GM06990 (cell line): ENCODE measurements around the gene RUSF1.
A peak's percentile ranks its signal among the peaks of the same experiment; 100 is the strongest.
"Not testable (repeated sequence)": the region's sequence is repeated elsewhere in the genome, so short reads cannot be mapped to it uniquely, and the experiment has no call there.

ENCODE experiments used
- DNase-seq: peaks from one replicate; pipeline ENCODE4 v3.0.0-alpha.2; 2011; ENCODE audit not compliant: insufficient read length; ENCODE audit errors: extremely low read depth
- H3K27me3 ChIP-seq: replicated peaks from 2 replicates; pipeline ENCODE4 v1.6.0; 2011; ENCODE audit warnings: low read length; ENCODE audit not compliant: control insufficient read depth, insufficient read depth
- H3K36me3 ChIP-seq: 2 replicates; pipeline ENCODE4 v1.5.1; 2011; ENCODE audit warnings: low read length; ENCODE audit not compliant: control insufficient read depth, insufficient read depth
- H3K4me3 ChIP-seq: replicated peaks from 2 replicates; pipeline ENCODE4 v1.5.1; 2011; ENCODE audit warnings: low read depth, mild to moderate bottlenecking, control low read depth, low read length
- TF ChIP-seq, protein P1 (sequence below): IDR thresholded peaks from 2 replicates; pipeline ENCODE4 v1.5.1; 2011; ENCODE audit warnings: low read length, control low read depth, mild to moderate bottlenecking, inconsistent platforms; ENCODE audit not compliant: insufficient read depth, poor library complexity, severe bottlenecking

Gene RUSF1

DNA sequence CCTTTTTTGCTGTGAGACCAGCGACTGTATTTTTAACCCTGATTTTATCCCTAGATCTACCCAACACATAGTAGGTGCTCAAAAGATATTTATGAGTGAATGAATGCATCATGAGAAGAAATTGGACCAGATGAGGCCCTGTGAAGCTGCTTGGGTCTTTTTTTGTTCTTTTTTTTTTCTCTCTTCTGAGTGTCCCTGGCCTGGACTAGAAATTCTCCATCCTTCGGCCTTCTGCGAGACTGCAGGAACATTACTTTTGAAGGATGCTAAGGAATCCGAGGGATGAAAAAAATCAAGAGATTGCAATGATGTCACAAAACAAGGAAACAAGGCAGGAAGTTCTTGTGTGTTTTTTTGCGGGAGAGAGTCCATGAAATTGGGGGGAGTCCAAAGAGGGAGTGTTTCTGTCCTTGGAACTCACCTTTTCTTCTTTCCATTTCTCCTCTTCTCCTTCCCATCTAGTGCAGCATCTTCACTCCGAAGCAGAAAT, 560 bp upstream of the RUSF1 start:
- no peak for DNase-seq
- TF ChIP-seq, protein P1, sequence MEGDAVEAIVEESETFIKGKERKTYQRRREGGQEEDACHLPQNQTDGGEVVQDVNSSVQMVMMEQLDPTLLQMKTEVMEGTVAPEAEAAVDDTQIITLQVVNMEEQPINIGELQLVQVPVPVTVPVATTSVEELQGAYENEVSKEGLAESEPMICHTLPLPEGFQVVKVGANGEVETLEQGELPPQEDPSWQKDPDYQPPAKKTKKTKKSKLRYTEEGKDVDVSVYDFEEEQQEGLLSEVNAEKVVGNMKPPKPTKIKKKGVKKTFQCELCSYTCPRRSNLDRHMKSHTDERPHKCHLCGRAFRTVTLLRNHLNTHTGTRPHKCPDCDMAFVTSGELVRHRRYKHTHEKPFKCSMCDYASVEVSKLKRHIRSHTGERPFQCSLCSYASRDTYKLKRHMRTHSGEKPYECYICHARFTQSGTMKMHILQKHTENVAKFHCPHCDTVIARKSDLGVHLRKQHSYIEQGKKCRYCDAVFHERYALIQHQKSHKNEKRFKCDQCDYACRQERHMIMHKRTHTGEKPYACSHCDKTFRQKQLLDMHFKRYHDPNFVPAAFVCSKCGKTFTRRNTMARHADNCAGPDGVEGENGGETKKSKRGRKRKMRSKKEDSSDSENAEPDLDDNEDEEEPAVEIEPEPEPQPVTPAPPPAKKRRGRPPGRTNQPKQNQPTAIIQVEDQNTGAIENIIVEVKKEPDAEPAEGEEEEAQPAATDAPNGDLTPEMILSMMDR: no peak
- H3K4me3 ChIP-seq: peak overlapping the region; percentile 95
- no peaks in the 10 kb centered on the region for H3K27me3 ChIP-seq
- no peaks in the 10 kb centered on the region; the same call in 1 of the 2 replicates for H3K36me3 ChIP-seq

GRCh38 chr16:31507617-31507928, 618 bp downstream of the RUSF1 start:
- TF ChIP-seq, protein P1: no peak
- H3K4me3 ChIP-seq: peak overlapping the region; percentile 95
- H3K27me3 ChIP-seq: no peaks in the 10 kb centered on the region
- DNase-seq: no peak
- H3K36me3 ChIP-seq: no peaks in the 10 kb centered on the region; the same call in 1 of the 2 replicates

DNA sequence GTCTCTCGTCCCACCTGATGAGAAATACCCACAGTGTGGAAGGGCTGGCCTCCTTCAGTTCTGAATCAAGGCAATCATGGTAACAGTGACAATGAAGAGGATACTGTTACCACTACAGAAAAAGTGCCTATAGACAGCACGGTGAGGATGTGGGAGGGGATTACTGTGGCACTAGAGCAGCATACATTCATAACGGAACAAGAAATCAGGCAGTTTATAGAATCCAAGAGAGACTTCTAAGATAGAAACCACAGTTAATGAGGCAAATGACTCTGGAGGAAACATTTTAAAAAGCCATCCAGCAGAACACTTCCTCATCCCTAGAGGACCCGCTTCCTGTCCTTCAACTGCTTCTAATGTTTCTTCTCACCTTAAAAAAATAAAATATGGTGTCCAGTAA, 2.7 kb downstream of the RUSF1 start:
- H3K4me3 ChIP-seq: no peak overlapping the region
- TF ChIP-seq, protein P1: no peak
- peak; percentile 53 for DNase-seq

GRCh38 chr16:31504159-31504558, 4.0 kb downstream of the RUSF1 start:
- no peak for DNase-seq
- Histone ChIP-seq H3K4me3 (no peak overlapping the region), H3K36me3 (peaks cover 6% of the 10 kb centered on the region), H3K27me3 (no peaks in the 10 kb centered on the region)
- TF ChIP-seq, protein P1: no peak

More for the DNA sequence above, 2.7 kb downstream of the RUSF1 start:
- Histone ChIP-seq H3K36me3 (peaks cover 1% of the 10 kb centered on the region), H3K27me3 (no peaks in the 10 kb centered on the region)

DNA sequence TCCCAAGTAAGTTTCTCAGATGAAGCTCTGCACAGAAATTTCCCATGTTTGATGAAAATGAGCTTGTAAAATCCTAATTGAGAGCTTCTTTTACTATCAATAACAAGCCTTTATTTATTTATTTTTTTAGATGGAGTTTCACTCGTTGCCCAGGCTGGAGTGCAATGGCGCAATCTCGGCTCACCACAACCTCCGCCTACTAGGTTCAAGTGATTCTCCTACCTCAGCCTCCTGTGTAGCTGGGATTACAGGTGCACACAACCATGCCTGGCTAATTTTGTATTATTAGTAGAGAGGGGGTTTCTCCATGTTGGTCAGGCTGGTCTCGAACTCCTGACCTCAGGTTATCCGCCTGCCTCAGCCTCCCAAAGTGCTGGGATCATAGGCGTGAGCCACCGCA, 4.6 kb downstream of the RUSF1 start:
- H3K36me3 ChIP-seq, H3K27me3 ChIP-seq, DNase-seq, H3K4me3 ChIP-seq: not testable (repeated sequence)

DNA sequence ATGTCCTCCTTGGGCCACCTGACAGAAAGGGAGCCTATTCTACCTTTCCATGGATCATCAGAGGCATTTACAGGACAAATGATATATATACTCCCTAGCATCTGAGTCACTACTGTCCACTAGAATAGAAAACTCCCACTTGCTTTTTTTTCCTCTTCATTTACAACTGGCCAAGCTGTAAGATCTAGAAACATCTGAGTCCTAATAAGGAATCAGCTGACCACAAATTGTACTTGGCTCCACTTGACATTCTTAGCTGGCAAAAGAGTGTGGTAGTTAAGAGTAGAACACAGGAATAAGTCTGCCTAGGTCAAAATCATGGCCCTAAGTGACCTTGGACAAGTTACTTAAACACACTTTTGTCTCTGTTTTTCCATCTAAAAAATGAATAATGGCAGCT, 5.2 kb downstream of the RUSF1 start:
- TF ChIP-seq, protein P1: no peak
- Histone ChIP-seq H3K27me3 (no peaks in the 10 kb centered on the region), H3K36me3 (peaks cover 9% of the 10 kb centered on the region), H3K4me3 (no peak overlapping the region)
- DNase-seq: no peak
